HG03097 (cell line): ENCODE measurements around the gene ARHGEF26.

Experiments
- ATAC-seq: cut with Tn5 transposase; IDR thresholded peaks from one replicate; pipeline ENCODE4 v1.9.1; 2021; ENCODE audit not compliant: unreplicated experiment, low FRiP score

The ARHGEF26 gene

DNA sequence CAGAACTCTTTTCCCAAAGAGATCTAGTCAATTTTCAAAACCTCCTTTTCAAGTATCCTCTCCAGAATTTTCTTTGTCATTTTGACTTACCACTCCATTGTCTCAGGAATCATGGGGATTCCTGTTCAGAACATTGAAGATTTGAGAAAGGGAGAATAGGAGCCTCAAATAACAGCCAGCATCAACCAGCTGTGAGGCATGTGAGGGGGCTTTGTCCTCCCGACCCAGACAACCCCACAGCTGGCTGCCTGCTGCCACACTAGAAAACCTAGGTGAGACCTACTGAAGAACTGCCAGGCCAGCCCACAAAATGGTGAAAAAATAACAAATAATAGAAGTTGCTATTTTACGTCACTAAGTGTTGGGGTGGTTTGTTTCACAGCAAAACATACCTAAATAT, 5.9 kb upstream of the ARHGEF26 start:
- ATAC-seq: no peak

DNA sequence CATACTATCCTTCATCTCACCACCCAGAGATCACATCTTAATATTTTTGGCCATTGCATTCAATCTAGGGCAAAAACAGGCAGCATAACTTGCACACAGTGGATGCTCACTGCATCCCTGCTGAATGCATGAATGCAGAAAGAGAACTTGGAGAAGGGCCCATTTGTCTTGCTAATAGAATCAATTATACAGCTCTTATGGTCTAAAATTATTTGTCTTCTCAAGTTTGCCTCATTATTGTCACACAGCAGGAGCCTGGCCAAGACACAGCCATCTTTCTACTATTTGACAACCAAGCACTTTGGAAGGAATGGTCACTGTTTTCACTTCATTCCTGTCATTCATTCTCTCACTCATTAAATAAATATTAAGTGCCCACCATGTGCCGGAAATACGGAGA, 1.2 kb upstream of the ARHGEF26 start:
- ATAC-seq: no peak

DNA sequence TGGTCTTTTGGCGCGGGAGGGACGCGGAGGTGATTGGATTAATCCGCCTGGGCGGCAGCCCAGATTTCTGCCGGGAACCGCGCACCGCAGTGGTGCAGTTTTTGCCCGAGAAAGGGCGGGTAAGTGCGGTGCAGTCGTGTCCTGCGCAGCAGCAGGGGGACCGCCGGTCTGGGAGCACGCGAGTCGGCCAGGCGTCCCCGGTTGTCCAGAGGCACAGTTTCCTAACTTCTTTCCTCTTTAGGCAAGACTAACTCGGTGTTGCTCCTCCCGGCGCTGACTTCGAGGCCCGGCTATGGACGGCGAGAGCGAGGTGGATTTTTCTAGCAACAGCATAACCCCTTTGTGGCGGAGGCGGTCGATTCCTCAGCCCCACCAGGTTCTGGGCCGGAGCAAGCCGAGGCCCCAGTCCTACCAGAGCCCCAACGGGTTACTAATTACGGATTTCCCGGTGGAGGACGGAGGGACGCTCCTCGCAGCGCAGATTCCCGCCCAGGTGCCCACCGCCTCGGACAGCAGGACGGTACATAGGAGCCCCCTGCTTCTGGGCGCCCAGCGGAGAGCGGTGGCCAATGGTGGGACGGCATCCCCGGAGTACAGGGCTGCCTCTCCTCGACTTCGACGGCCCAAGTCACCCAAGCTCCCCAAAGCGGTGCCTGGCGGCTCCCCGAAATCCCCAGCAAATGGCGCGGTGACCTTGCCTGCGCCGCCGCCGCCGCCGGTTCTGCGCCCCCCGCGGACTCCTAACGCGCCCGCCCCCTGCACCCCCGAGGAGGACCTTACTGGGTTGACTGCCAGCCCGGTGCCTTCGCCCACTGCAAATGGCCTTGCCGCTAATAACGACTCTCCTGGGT, 736 bp downstream of the ARHGEF26 start:
- no peak for ATAC-seq

DNA sequence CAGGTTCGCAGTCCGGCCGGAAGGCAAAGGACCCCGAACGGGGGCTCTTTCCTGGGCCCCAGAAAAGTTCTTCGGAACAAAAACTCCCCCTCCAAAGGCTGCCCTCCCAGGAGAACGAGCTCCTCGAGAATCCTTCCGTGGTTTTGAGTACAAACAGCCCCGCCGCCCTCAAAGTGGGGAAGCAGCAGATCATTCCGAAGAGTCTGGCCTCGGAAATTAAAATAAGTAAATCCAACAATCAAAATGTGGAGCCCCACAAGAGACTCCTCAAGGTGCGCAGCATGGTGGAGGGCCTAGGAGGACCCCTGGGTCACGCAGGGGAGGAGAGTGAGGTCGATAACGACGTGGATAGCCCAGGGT, 1.3 kb downstream of the ARHGEF26 start:
- ATAC-seq: no peak

DNA sequence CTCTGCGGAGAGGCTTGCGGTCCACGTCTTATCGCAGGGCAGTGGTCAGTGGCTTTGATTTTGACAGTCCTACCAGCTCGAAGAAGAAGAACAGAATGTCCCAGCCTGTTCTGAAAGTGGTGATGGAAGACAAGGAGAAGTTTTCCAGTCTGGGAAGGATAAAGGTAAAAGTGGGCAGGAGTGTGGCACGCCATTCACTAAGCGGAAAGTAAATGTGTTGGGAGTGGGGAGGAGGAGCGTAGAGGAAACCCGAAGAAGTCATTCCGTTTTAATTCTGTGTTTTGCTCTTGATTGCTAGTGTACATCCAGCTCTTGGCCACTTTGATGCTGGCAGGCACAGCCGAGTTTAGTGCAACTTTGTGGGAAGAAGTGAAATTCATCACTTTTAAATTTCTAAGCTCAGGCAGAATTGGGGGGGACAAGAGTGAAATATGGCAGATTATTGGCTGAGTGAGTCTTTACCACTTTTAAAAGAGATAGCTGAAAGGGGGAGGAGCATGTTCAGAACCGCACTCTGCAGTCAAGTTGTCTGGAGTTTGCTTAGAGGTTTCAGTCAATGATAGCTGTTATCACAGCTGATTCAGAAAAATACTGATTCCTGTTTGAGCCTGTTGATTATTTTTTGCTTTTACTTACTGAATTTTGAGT, 1.8 kb downstream of the ARHGEF26 start:
- ATAC-seq: no peak

DNA sequence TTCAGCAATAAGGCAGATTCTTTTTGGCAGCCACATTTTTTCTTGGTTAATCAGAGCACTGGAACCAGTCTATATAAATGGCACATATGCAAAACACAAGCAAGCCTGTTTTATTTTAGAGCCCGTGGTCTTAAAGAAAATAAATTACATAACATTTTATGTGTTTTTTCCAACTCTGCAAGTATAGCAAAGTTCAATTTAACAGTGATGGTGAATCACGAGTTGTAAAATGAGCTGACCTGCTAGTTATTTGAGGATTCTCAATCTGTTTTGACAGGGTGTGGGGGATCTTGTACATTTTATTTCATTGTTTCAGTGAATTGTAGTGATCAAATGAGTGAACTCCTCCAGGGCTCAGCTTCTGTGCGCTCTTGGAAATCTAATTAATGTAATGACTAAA, 2.7 kb downstream of the ARHGEF26 start:
- no peak for ATAC-seq

DNA sequence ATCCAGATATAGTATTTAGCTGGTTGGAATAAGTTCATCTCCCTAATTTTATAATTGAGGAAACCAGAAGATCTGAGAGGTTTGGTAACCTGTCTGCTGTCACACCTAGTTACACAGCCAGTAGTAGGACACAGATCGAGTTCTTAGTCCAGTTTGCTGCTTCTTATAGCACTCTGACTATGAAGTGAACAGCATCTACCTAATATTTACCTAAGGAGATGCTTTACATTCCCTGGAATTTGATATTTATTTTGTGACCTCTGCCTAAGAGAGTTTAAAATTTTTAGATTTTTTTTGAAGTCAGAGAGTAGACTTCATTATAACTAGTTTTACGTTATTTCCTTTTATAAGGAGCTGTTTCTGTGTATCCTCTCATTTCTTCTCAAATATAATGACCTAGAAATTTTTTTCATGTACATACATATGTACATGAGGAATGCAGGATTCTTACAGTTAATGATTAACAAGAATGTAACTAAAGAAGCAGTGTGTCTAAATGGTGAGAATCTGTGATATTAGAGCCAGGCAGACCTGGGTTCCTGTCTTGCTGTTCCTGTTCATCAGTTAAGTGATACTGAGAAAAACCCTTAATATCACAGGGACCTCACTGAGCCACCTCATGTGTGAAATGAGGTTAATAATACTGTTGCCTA, 4.3 kb downstream of the ARHGEF26 start:
- no peak for ATAC-seq

DNA sequence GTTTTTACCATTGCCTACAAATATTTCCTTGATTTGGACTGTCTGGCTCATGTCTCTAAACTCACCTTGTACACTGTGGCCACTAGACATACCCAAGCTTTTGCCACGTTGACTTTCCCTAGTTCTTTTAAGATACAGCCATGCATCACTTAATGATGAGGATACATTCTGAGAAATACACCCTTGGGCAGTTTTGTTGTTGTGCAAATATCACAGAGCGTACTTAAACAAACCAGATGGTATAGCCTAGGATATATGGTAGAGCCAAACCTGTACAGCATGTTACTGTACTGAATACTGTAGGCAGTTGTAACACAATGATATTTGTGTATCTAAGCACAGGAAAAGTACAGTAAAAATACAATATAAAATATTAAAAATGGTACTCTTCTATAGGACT, 5.5 kb downstream of the ARHGEF26 start:
- no peak for ATAC-seq

DNA sequence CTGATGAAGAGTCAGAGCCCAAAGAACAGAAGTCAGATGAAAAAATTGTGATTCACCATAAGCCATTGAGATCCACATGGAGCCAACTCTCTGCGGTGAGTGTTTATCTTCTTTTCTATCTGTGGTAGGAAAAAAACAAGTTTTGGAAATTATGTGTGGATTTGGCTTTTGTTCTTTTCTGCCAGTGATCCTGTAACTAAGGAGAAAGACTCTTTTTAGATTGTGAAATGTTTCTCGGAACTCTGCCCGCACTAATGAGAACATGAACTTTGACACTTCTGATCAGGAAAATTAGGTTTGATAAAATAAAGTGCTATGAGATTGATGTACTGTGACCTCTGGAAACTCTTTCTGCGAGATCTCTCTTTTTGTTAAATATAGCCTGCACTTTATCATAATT, 8.4 kb downstream of the ARHGEF26 start:
- ATAC-seq: no peak

DNA sequence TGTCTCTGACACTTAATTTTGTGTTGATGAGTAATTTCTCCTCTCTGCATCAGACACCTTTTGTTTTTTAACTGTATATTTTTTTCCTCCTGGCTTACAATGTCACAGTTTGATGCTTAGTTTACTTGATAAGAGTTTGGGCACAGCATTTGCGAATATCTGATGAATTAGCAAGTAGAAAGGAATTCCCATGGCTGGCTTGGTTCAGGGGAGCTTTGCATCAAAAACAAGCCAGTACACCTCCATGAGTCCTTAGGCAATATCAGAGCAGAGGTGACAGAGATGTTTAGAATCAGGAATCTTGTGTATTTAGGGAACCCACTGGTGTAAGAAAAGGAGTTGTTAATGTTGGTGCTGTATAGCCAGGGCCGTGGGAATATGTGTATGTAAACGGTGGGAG, 9.3 kb downstream of the ARHGEF26 start:
- no peak for ATAC-seq

DNA sequence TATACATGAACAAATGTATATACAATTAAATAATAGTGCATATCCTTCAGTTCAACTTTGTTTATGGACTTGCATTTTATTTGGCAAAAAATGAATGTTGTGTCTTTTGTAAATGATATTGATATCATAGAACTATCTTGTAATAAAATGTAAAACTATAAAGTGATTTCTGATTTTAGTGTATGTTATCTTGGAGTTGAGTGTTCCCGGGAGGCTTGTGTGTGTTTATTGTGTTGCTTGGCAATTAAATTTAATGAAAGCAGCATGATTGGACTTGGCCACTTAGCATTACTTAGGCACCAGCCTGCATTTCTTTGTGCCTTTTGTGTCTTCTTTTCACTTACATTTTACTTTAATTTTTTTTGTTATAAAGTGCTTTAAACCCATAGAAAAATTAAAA, 10.6 kb downstream of the ARHGEF26 start:
- ATAC-seq: no peak

DNA sequence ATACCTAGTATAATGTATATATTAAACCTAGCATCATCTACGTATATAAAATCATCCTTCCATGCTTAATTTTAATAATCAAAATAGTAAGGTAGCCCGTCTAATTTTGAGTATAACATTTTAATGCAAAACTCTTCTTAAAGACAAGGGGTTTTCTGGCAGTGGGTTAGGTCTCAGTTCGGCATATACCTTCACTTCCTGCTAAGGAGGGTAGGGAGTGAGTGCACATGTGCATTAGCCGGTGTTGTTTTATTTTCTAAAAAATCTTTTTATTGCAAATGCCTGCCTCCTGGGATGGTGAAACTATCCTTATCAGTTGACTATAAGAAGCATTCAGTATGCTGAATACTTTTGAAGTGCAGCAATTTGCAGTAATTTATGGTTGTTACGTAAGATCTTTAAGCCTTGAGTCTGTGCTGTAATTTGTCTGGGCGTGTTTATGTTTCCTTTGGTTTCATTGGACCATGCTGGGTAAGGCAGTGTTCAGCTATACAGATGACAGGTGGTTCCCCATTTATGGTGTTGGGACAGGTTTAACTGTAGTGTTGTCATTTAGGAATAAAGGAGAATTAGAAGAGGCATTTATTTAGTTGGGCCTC, 11.7 kb downstream of the ARHGEF26 start:
- peak; percentile 57 for ATAC-seq

DNA sequence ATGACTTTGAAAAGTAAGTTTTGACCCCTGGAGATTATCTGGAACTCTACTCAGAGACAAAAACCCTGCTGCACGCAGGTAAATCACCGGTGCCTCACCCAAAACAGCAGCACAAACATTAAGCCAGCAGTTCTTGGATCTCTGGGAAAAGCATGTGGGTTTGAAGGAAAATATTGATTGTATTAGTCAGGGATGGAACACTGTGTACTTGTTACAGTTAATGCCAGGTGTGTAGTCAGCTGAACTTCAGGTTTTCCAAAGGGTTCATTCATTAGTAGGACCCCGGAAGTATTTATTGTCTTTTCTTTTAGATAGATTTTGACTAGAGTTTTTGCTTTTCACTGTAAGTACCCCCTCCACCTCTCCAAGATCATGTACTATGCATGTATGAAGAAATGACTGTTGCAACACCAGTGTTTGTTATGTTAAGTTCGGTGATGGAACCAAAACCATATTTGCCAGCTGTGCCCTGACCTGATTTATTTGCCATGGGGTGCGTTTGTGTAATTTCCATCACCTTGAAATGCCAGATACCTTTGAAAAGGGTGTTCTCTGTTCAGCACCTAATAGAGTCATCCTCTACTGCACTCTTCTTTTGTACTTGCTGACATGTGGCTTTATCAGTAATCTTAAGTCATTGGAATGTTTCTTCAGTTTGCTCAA, 14.5 kb downstream of the ARHGEF26 start:
- no peak for ATAC-seq

DNA sequence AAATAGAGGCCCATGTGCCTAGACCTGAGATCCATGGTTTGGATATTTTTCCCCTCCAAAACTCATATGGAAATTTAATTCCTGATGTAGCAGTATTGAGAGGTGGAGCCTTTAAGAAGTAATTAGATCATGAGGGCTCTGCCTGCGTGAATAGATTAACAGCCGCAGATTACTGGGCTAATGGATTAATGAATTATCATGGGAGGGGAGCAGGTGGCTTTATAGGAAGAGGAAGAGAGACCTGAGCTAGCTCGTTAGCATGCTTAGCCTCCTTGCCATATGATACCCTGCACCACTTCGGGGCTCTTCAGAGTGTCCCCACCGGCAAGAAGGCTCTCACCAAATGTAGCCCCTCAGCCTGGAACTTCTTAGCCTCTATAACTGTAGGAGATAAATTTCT, 15.8 kb downstream of the ARHGEF26 start:
- ATAC-seq: no peak

DNA sequence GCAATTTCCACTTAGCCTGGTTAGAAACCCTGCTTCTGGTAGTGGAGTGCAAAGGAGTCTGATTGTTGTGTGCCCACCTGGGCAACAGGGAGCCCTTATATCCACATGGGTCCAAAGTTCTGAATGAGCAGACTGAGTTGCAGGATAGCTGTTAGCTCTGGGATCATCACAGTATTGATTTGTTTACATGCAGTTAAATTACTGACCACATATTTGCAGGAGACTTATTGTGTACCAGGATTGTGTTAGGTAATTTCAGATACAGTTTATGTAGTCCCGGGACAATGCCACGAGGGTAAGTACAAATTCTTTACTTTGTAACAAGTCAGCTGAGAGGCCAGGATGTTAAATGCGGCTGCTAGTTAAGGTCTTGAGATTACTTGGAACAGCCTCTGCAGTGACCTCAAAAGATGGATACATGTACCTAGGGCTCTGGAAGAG, 18.8 kb downstream of the ARHGEF26 start:
- no peak for ATAC-seq

DNA sequence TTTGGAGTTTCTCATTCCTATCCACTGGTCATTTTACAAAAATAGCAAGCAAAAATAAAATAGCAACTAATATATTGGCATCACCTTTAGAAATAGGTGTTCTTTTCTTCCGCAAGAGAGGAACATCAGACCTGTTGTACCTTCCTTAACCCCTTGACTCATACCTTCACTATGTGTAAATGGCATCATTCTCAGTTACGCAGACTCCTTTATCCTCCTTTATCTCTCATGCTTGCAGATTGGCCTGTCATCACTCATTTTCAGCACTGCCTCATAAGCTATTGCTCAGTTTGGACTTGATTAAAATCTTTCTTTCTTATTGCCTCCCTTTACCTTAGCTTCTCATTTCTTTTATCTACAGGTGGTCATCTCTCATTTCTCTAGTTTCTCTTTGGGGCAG, 21.4 kb downstream of the ARHGEF26 start:
- ATAC-seq: no peak

DNA sequence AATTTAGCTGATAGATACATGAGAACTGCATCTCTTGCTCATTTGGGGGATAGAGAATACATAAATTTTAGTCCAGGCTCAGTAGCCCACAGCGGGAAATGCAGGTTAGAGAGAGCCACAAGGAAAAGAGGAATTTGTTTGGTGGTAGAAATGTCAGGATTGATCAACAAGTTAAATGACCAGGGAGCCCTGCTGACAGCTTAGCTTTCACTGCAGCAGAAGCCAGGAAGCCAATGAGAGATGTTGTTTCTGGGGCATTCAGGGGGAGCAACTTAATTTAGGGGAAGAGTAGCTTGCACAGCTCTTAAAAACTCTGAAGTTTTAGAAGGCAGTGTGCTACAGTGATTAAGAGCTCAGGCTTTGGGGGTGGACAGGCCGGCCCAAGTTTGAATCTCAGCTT, 22.7 kb downstream of the ARHGEF26 start:
- no peak for ATAC-seq

DNA sequence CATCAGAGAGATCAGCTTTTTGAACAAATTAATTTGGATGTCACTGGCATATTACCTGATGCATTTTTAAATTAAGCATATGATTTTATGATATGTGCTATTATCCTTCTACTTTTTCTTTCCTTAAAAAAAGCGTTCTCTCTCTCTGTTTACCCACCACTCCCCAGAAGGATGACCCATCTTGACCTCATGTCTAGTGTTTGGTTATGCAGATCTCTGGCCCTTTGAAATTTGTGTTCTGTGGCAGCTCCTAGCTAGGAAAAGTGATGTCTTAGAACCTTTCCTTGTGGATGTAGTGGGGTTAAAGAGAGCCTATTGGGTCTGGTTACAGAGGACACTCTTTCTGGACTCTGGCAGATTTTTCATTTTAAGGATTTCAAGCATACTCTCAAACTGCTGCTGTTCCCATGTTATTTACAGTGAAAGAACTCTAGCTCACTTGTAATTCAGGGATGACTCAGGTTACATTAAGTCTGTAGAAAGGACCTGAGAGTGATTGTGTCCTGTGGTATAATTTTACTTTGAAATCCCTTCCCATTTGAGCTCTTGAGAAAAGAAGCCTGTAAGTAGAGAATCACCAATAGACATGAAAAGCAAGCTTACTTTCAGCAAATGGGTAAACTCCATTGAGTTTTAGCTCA, 23.8 kb downstream of the ARHGEF26 start:
- no peak for ATAC-seq

DNA sequence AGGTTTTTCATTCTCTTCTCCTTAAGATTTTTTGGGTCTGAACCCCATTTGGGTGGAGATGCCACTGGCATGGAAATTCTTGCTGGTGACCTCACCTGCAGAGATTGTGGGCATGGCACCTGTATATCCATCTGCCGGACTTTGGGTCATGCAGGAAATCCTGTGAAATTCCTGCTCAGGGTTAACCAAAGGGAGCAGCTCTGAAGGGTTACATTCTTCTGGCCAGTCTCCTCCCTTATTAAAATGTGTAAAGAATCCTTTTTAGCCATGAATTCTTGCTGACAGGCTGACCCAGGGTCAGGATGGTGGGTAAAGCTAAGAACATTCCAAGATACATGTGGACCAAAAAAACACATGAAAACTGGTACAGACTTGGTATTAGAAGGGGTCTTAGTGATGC, 27.4 kb downstream of the ARHGEF26 start:
- ATAC-seq: no peak

DNA sequence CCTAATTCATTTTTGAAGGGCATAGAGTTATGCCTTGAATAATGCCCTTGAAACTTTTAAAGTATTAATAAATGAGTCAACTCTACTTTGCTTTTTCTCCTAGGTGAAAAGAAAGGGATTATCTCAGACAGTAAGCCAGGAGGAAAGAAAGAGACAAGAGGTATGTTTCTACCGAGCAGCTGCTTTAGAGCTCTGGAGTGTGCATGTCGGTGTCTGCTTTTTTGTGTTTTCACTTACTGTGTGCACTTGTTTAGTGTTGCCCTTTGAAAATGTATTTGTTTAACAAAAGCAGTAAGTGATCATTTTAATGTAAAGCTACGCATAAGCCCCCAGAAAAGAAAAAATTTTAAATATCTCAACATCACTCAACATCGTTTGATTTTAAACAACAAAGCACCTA, 28.1 kb downstream of the ARHGEF26 start:
- no peak for ATAC-seq
